Uterus (tissue), 2 donors: ENCODE data around the gene INPP5A.

Experiments
- CTCF ChIP-seq, 4 experiments: fragments of 200-600 bp in 2 of 4; fragments of 450-650 bp in 2 of 4; sonication (generic) in 2 of 4; IDR thresholded peaks; one replicate each; pipeline ENCODE4 v1.5.1; 2016 to 2019; ENCODE audit warnings: antibody characterized with exemption in 4 of 4, mild to moderate bottlenecking in 2 of 4, moderate library complexity in 1 of 4
- POLR2A ChIP-seq, 2 donors: fragments of 450-650 bp; IDR thresholded peaks; one replicate each; pipeline ENCODE4 v1.6.1; 2016; ENCODE audit warnings: antibody characterized with exemption in 2 of 2, mild to moderate bottlenecking in 1 of 2, moderate library complexity in 1 of 2

GRCh38 chr10:132615341-132616169 is 78.0 kb downstream of the INPP5A start:
- TF ChIP-seq CTCF (IDR thresholded peaks at IDR 0.05) (no peak), POLR2A (IDR thresholded peaks at IDR 0.05) (no peak)
